ENCODE data around the gene COL25A1.
A peak's percentile ranks its signal among the peaks of the same experiment; 100 is the strongest.
"Not testable (repeated sequence)": the region's sequence is repeated elsewhere in the genome, so short reads cannot be mapped to it uniquely, and the experiment has no call there.

COL25A1 gene

GRCh38 chr4:109121561-109121960 lies 180.9 kb downstream of the COL25A1 start:
- no peak for DNase-seq (ENCODE audit: low spot score)

GRCh38 chr4:109119852-109120251 lies 182.6 kb downstream of the COL25A1 start:
- DNase-seq (ENCODE audit: low spot score): no peak

- DNase-seq (ENCODE audit: low spot score): no peak
These were observed 183.8 kb downstream of the COL25A1 start for GRCh38 chr4:109118635-109119034.

DNA sequence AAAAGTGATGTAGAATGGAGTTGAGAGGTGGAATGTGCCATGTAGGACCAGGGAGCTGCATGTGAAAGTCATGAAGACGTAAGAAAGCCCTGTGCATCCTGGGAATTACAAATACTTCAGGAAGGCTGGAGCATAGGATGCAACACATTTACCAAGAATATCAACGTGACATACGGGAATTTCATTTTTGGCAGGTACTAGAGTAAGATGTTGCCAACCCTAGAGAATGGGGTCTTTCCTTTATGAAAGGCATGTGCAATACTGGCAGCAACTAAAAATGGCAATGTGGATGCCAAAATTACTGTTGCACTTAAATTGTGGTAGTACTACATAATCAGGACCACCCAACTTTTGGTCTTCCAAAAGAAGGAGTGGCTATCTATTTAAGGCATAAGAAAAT lies 188.0 kb downstream of the COL25A1 start:
- DNase-seq (ENCODE audit: low spot score): no peak

DNA sequence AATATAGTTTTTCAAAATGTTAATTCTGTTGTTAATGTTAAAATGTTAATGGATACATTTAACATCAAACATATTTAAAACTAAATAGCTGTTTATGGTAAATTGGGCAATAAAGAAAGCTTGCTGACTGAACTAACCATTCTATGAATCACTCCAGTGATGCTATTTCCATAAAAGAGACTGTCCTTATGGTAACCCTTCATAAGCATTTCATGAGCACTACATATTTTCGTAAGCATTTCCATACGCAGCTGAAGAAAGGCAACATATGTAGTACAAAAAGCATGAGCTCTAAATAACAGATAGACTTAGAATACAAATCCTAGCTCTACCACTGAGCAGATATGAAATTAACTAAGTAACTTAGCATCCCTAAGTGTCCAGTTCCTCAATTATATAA lies 188.9 kb downstream of the COL25A1 start:
- no peak for DNase-seq (ENCODE audit: low spot score)

DNA sequence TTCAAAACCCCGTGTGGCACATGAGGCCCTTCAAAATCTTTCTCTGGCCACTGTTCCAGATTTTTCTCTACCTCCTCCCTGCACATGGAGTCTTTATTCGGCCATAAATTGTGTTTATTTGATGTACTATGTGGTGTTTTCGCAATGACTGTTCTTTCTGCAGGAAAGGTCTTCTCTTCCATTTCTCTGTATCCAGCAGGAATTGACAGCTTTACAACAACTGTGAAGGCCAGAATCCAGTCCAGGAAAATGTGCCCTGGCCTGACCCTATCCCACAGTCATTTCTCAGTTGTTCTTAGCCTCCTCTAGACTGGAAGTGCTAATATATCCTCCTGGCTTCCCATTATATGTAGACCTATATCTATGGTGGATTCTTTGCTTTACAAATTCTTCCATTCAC lies 191.4 kb downstream of the COL25A1 start:
- no peak for DNase-seq (ENCODE audit: low spot score)

GRCh38 chr4:109108215-109108614 lies 194.2 kb downstream of the COL25A1 start:
- DNase-seq (ENCODE audit: low spot score): not testable (repeated sequence)

DNA sequence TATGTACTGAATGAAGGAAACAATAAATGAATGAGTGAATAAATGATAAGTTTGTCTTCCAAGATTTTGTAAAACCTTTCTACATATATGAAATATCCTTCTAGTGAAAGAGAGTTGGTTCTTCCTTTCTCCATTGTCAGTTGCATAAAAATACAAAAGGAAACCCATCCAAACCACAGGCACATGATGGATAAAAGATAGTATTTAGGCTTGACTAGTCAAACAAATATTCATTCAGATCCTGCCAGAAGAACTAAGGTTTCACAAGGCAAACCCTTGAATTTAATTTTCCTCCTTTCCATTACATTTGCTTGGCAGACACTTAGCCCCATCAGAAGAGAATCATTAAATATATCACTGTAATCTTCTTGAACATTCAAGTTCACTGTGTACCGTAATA lies 208.4 kb downstream of the COL25A1 start:
- no peak for DNase-seq (ENCODE audit: low spot score)

DNA sequence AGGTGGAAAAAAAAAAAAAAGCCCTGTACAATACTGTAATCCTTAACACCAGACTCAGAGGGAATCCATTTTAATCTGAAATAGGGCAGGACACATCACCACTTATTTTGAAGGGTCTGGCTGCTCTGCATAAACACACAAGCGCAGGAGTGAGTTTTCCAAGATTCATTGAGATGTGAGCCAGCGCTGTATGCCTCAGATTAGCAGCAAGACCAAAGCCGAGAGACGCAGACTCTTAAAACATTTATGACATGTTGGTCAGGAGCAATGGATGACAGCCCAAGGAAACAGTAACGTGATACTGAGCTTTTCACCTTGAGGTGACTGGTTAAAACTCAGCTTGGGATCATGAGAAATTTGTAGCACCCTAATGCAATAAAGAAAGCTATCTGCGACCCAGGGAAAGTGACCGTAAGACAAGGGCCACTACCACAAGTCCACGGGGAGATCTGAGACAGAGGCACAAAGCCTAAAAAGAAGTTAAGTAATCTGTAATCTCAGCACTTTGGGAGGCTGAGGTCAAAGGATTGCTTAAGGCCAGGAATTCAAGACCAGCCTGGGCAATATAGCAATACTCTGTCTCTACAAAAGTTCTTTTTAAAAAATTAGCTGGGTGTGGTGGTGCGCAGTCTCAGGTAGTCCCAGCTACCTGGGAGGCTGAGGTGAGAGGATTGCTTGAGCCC lies 210.6 kb downstream of the COL25A1 start:
- DNase-seq (ENCODE audit: low spot score): no peak

DNA sequence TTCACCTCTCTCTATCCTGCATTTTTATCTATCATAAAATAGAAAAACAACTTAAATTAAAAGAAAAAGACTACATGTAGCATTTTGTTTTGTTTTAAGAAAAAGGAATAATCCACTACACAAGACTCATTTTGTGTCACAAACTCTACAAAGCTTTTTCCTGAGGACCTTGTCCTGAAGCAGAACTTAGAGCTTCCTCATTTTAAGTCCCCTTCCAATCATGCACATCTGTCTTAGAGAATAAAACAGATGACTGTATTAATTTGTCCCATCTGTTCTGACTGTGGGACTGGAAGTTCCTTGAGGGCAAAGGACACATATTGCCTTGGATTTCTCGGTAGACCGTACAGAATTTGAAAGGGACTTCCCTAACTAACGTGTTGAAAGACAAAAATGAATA lies 218.5 kb downstream of the COL25A1 start:
- no peak for DNase-seq (ENCODE audit: low spot score)

DNA sequence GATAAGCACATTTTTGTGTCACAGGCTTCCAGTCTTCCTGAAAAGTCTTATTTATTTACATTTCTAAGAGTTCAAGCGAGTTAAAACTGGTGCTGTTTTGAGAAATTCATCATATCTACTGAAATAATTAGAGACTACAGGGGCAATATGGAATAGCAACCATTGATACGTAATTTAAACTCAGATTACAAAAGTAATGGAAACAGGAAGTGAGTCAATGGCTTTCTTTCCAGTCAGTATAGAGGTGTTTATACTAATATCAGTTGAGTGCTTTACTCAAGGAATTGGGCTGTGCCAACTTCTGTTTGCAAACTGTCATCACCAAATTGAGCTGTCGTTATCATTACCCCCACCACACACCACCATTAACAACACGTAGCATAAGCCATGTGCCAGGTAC lies 222.7 kb downstream of the COL25A1 start:
- peak; percentile 12 for DNase-seq (ENCODE audit: low spot score)

DNA sequence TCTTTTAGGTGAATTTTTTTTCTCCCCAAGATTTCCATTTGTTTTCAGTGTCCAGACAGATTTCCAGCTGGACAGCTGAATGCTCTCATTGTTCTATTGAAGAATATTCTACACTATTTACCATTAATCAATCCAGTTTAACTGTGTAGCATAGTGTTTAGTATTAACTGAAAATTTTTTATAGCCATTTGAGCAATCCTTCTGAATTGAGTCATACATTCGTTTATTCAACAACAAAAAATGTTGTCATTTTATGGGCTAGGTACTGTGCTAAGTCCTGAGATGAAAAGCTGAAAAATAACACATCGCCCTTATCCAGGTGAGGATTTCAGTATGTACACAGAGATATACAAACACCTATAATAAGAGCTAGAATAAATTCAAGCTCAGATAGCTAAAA lies 223.3 kb downstream of the COL25A1 start:
- DNase-seq (ENCODE audit: low spot score): no peak

- DNase-seq (ENCODE audit: low spot score): no peak
These were observed 223.7 kb downstream of the COL25A1 start for GRCh38 chr4:109078724-109079123.

- no peak for DNase-seq (ENCODE audit: low spot score)
These were observed 225.0 kb downstream of the COL25A1 start for GRCh38 chr4:109077505-109077904.

DNA sequence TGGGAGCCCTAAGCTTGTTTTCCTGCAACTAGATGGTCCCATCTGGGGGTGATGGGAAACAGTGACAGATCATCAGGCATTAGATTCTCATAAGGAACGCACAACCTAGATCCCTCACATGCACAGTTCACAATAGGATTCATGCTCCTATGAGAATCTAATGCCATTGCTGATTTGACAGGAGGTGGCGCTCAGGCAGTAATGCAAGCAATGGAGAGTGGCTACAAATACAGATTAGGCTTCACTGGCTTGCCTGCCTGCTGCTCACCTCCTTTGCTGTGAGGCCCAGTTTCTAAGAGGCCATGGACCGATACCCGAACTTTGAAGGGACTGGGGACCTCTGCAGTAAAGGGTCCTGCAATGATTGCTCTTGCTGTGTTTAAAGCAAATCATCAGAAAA lies 225.7 kb downstream of the COL25A1 start:
- not testable (repeated sequence) for DNase-seq (ENCODE audit: low spot score)

GRCh38 chr4:109075621-109076020 lies 226.8 kb downstream of the COL25A1 start:
- no peak for DNase-seq (ENCODE audit: low spot score)

GRCh38 chr4:109072595-109072994 lies 229.9 kb downstream of the COL25A1 start:
- peak; percentile 33 for DNase-seq (ENCODE audit: low spot score)

DNA sequence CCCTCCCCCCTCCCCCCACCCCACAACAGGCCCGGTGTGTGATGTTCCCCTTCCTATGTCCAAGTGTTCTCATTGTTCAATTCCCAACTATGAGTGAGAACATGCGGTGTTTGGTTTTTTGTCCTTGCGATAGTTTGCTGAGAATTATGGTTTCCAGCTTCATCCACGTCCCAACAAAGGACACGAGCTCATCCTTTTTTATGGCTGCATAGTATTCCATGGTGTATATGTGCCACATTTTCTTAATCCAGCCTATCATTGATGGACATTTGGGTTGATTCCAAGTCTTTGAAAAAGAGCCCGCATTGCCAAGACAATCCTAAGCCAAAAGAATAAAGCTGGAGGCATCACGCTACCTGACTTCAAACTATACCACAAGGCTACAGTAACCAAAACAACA lies 231.8 kb downstream of the COL25A1 start:
- not testable (repeated sequence) for DNase-seq (ENCODE audit: low spot score)

DNA sequence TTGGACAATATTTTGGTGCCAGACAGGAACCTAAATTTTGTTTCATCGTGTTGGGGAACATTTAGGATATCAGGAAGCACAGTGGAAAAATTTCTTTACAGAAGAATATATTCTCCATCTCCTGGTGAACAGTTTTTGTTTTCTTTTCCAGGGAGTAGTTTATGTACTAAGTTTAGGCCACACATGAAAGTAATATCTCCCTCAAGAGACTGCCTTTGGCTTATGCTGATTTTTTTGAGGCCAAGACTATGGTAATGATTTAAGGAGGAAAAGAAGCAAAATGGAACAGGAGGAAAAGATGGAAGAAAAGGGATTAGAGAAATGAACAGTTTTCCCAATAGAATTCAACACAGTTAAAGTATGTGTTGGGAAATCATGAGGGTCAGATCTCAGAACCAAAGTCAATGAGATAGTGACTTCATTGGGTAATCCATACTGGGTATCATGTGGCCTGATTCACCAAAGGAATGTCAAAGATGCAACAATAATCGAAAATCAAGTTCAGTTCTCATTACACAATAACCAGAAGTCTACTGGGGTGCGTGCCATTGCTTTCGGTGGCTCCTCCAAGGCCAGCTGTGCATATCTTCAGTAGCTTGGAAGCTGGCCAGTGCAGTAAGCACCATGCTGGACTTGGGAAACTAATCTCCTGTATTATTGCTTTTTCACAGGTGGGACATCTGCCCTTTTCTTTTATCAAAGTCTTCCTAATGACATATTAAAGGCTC lies 234.8 kb downstream of the COL25A1 start:
- no peak for DNase-seq (ENCODE audit: low spot score)

- no peak for DNase-seq (ENCODE audit: low spot score)
These were observed 237.5 kb downstream of the COL25A1 start for GRCh38 chr4:109065006-109065405.

DNA sequence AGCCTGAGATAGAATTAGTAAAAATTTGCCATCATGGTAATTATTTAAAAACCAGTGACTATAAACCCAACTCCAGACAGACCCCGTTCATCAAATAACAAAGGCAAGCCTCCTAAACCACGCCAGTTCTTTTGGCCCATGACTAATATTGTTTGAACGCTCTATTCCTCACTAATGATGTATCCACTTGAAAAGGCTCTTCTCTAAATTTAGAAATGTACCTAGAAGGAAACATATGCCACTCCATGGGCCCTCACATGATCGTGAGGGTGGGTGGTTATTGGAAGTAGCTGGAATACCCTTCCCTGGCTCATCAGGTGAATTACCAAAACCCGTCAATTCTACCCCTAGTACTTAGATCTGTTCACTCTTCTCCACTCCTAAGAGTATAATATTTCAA lies 249.2 kb downstream of the COL25A1 start:
- DNase-seq (ENCODE audit: low spot score): no peak

DNA sequence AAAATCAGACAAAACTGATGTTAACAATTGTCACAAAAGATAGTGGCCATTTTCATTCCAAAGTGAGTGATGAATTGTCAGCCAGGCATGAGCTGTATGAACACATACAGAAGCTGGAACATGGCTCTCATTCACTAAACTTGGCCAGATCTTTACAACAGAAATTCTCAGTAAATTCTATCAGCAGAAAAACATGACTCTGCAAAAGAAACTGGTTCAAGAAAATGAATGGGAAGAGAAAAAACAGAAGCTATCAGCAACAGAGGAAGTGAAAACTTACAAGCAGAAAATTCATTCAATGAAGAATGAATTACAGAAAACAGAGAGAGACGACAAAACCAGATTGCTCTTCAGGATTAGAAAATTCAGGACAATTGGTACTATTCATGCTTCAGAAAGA lies 249.6 kb downstream of the COL25A1 start:
- DNase-seq (ENCODE audit: low spot score): no peak

DNA sequence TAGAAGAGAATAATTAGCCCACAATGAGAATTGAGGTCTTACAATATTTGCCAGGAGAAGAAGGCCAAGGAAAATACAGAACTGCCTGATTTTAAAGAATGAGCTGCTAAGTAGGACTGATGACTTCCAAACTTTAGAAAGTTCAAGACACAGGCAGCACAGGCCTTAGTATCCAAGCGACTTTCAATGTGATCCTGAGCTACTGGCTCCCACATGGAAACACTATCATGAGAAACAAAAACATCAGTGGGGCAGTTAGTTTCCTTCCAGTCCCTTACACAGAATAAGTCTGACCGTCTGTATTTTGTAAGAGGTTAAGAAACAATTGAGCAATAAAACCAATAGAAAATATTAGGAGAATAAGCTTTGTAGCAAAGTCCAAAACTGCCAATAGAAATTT lies 251.4 kb downstream of the COL25A1 start:
- no peak for DNase-seq (ENCODE audit: low spot score)

DNA sequence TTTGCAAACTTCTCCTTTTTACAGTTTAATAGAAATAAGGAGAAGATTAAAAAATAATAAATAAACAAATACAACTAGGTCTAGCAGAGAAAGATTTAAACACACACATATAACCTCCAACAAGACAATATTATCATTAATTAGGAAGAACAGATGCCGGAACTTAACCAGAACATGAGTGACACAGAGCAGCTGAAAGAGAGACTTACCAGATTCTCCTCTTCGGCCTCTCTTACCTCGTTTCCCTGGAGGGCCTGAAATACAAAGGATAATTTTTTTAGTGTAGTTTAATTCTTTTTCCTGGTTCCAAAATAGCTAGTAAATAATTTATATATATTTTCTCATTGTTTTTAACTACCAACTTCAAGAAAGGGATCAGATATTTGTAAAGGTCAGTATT lies 252.5 kb downstream of the COL25A1 start:
- DNase-seq (ENCODE audit: low spot score): no peak
